ENCODE data around the gene ING3. TPM values are rescaled to one million over a fixed set of nuclear protein-coding genes. Genes with fewer than 3 reads are reported as not detected.
A peak's percentile ranks its signal among the peaks of the same experiment; 100 is the strongest.

The ING3 gene
- total and polyA plus RNA-seq, 9 of the 15 experiments (the other 6 are each of a cell fraction or from before 2014, with no cell fraction given), result 22.8 to 233 (median 50.4) TPM

- FAIRE-seq, result no peak
- intact Hi-C loops (cut with micrococcal nuclease) (no loop called here), in situ Hi-C loops (cut with MboI) (no loop called here)
- TF ChIP-seq PYGO2 (tag; IDR thresholded peaks at IDR 0.05) (no peak), RBM14 (IDR thresholded peaks at IDR 0.05; ENCODE audit: borderline replicate concordance, insufficient read depth, low read depth, low read length) (no peak), ZNF431 (CRISPR knock-in tag; IDR thresholded peaks at IDR 0.05) (peak; percentile 98), ZSCAN29 (IDR thresholded peaks at IDR 0.05) (no peak), TRIM24 (IDR thresholded peaks at IDR 0.05) (peak in 1 of 2 experiments; percentile 54; a peak in 1 of 4 replicates), ARHGAP35 (IDR thresholded peaks at IDR 0.05; ENCODE audit: partially characterized antibody) (no peak), ZNF668 (CRISPR knock-in tag; IDR thresholded peaks at IDR 0.05) (no peak), NUFIP1 (IDR thresholded peaks at IDR 0.05; ENCODE audit: partially characterized antibody) (no peak), U2AF2 (optimal IDR thresholded peaks at IDR 0.05; ENCODE audit: low read depth, low read length) (no peak), SP1 (CRISPR knock-in tag; IDR thresholded peaks at IDR 0.05) (no peak), ZNF175 (CRISPR knock-in tag; IDR thresholded peaks at IDR 0.05; ENCODE audit: low read depth) (no peak), DMBX1 (CRISPR knock-in tag; IDR thresholded peaks at IDR 0.05; ENCODE audit: borderline replicate concordance) (no peak), ZHX1 (conservative IDR thresholded peaks at IDR 0.05; ENCODE audit: low read length) (no peak), MECOM (CRISPR knock-in tag; IDR thresholded peaks at IDR 0.05) (no peak), ZFPM2 (CRISPR knock-in tag; IDR thresholded peaks at IDR 0.05) (no peak), JUNB (CRISPR knock-in tag; conservative IDR thresholded peaks at IDR 0.05) (no peak), CXXC5 (CRISPR knock-in tag; IDR thresholded peaks at IDR 0.05) (no peak), CBX3 (IDR thresholded peaks at IDR 0.05; ENCODE audit: borderline replicate concordance in 1 of 2, low read length in 2 of 2) (peak in 1 of 2 experiments; percentile 54; a peak in 1 of 3 replicates), FOS (IDR thresholded peaks at IDR 0.05; ENCODE audit: extremely low read depth, insufficient read length) (no peak), ZNF263 (CRISPR knock-in tag; IDR thresholded peaks at IDR 0.05; ENCODE audit: borderline replicate concordance) (no peak), IRF9 (tag; IDR thresholded peaks at IDR 0.05) (0 out of 2 replicates have a peak, but pooled peaks have one; percentile 28), MEIS2 (IDR thresholded peaks at IDR 0.05; ENCODE audit: partially characterized antibody) (peak; percentile 18), TCF7 (IDR thresholded peaks at IDR 0.05; ENCODE audit: borderline replicate concordance) (no peak), ZNF124 (CRISPR knock-in tag; IDR thresholded peaks at IDR 0.05) (no peak)
- Histone ChIP-seq H3K4me3 (no peak overlapping the region), H3K4me2 (ENCODE audit: insufficient read depth, low read length) (no peak overlapping the region), H3K9me3 (replicated peaks; ENCODE audit: control insufficient read depth, insufficient read depth, low read depth, low read length) (no peaks in the 10 kb centered on the region), H3K79me2 (ENCODE audit: control insufficient read depth, insufficient read depth, low read length) (peaks cover 99% of the 10 kb centered on the region), H4K20me1 (replicated peaks; ENCODE audit: control insufficient read depth, insufficient read depth, low read length) (no peaks in the 10 kb centered on the region), H3K27ac (ENCODE audit: extremely low read depth, low read depth, low read length) (no peak overlapping the region), H3K9me1 (ENCODE audit: control insufficient read depth, insufficient read depth, low read length) (no peaks in the 10 kb centered on the region), H3K9ac (ENCODE audit: insufficient read depth in 1 of 2, low read depth in 2 of 2, low read length in 2 of 2) (no peak overlapping the region), H2AFZ (ENCODE audit: low read depth, low read length) (no peak overlapping the region), H3K27me3 (ENCODE audit: control insufficient read depth in 2 of 2, insufficient read depth in 2 of 2, low read length in 2 of 2) (no peaks in the 10 kb centered on the region), H3K4me1 (replicated peaks in 1 of 2; ENCODE audit: control insufficient read depth in 2 of 2, insufficient read depth in 2 of 2, low read length in 2 of 2) (peaks cover 3 to 60% of the 10 kb centered on the region in 2 experiments; a peak in 4 of 5 replicates), H3K36me3 (ENCODE audit: control insufficient read depth, insufficient read depth, low read length) (peaks cover 94% of the 10 kb centered on the region)
- BruUV-seq (replicated peaks), result no TSS peak
- ChIA-PET CTCF (ENCODE audit: low intra/inter-chr PET ratio) (no interaction called here), POLR2A (interaction anchor here (2.0 kb wide), 1 partner anchor 11 kb away, joined by 7 read pairs; no protein-coding TSS in a partner anchor)
- ATAC-seq, result no peak
- 100% methylated on average over 1 of the region's 1 CpG for WGBS (ENCODE audit: insufficient coverage, low coverage, missing lambda C conversion rate)
- no peak for DNase-seq (ENCODE audit: extremely low read depth in 1 of 4, low spot score in 3 of 4)
These were observed 75.6 kb downstream of the ING3 start for GRCh38 chr7:121026159-121026558.
